ENCODE data around the gene PES1.

- TF ChIP-seq CTCF (IDR thresholded peaks at IDR 0.05) = no peak
- no peak for TF ChIP-seq POLR2A (IDR thresholded peaks at IDR 0.05; ENCODE audit: low read depth)
Observed at GRCh38 chr22:30627471-30627870, 35.8 kb upstream of the PES1 start.

Data from esophagus muscularis mucosa (tissue), 3 donors.